H1 (cell line): ENCODE data around the gene CRKL. TPM values are rescaled to one million over a fixed set of nuclear protein-coding genes. Genes with fewer than 3 reads are reported as not detected.

Source experiments
- CTCF ChIA-PET: fragments of 300-600 bp; sonication (Branson Sonifier 250); formaldehyde crosslinking; loops from one replicate; lab custom pipeline; 2021; ENCODE audit not compliant: partially characterized antibody; lab: Charles Lee
- POLR2A ChIA-PET: fragments of 300-600 bp; sonication (Branson Sonifier 250); formaldehyde crosslinking; loops from one replicate; lab custom pipeline; 2021; ENCODE audit warnings: inconsistent platforms; ENCODE audit not compliant: partially characterized antibody; lab: Charles Lee
- DNase-seq, 2 experiments: peaks; one replicate each; pipeline versions ENCODE4 v3.0.0 to v3.0.0-alpha.2; 2010 to 2022; ENCODE audit warnings: low spot score in 2 of 2, low read depth in 1 of 2, mixed read lengths in 1 of 2
- FAIRE-seq: peaks from 2 replicates; lab custom pipeline; 2011; peaks lifted over from hg19 to GRCh38; lab: Jason Lieb, UNC
- H2AFZ ChIP-seq: 2 replicates; pipeline ENCODE4 v1.8.1; 2012; ENCODE audit warnings: low read length, inconsistent platforms
- H2AK5ac ChIP-seq: 2 replicates; pipeline ENCODE4 v1.6.1; 2013; ENCODE audit warnings: low read depth, low read length
- H2BK120ac ChIP-seq: replicated peaks from 2 replicates; pipeline ENCODE3; 2013; ENCODE audit warnings: low read depth, low read length, inconsistent platforms
- H2BK12ac ChIP-seq: 2 replicates; pipeline ENCODE4 v1.6.1; 2013; ENCODE audit warnings: low read depth, low read length
- H2BK15ac ChIP-seq: 2 replicates; pipeline ENCODE4 v1.6.1; 2013; ENCODE audit warnings: low read length
- H2BK20ac ChIP-seq: 2 replicates; pipeline ENCODE4 v1.6.1; 2013; ENCODE audit warnings: low read length
- H2BK5ac ChIP-seq: 2 replicates; pipeline ENCODE4 v1.6.1; 2013; ENCODE audit warnings: low read depth, low read length
- H3K14ac ChIP-seq: 2 replicates; pipeline ENCODE4 v1.6.1; 2013; ENCODE audit warnings: inconsistent platforms; ENCODE audit not compliant: insufficient read length
- H3K18ac ChIP-seq: 2 replicates; pipeline ENCODE4 v1.6.1; 2013; ENCODE audit warnings: low read length; ENCODE audit errors: extremely low read depth
- H3K23ac ChIP-seq: 2 replicates; pipeline ENCODE4 v1.6.1; 2013; ENCODE audit warnings: inconsistent platforms; ENCODE audit not compliant: insufficient read length
- H3K23me2 ChIP-seq: 2 replicates; pipeline ENCODE4 v1.6.1; 2013; ENCODE audit warnings: low read depth, low read length
- H3K27ac ChIP-seq: 2 replicates; pipeline ENCODE4 v1.6.1; 2011; ENCODE audit warnings: low read depth, low read length, inconsistent platforms
- H3K27me3 ChIP-seq, 4 experiments: replicated peaks in 1 of 4; 1 replicate in 1 of 4; 2 replicates in 3 of 4; pipeline versions ENCODE4 v1.6.1 to v1.8.1; 2011 to 2013; ENCODE audit warnings: low read length in 3 of 4, mild to moderate bottlenecking in 3 of 4, inconsistent platforms in 2 of 4, mixed read lengths in 2 of 4, moderate library complexity in 1 of 4; ENCODE audit not compliant: control insufficient read depth in 3 of 4, insufficient read depth in 3 of 4; ENCODE audit errors: extremely low read depth in 1 of 4
- H3K36me3 ChIP-seq, 4 experiments: 2 replicates each; pipeline versions ENCODE4 v1.6.1 to v1.8.1; 2011 to 2013; ENCODE audit warnings: mild to moderate bottlenecking in 4 of 4, low read length in 3 of 4, moderate library complexity in 2 of 4, control low read depth in 1 of 4, inconsistent platforms in 1 of 4; ENCODE audit not compliant: insufficient read depth in 4 of 4, control insufficient read depth in 2 of 4
- H3K4ac ChIP-seq: replicated peaks from 2 replicates; pipeline ENCODE3; 2013; ENCODE audit warnings: low read length, low read depth, mixed read lengths, inconsistent platforms; ENCODE audit not compliant: insufficient read length
- H3K4me1 ChIP-seq, 4 experiments: replicated peaks in 1 of 4; 1 replicate in 1 of 4; 2 replicates in 3 of 4; pipeline versions ENCODE4 v1.6.1 to v1.8.1; 2011 to 2013; ENCODE audit warnings: low read length in 3 of 4, inconsistent platforms in 2 of 4, mixed read lengths in 1 of 4; ENCODE audit not compliant: insufficient read depth in 4 of 4, control insufficient read depth in 3 of 4
- H3K4me2 ChIP-seq, 2 experiments: 2 replicates each; pipeline versions ENCODE4 v1.6.1 to v1.8.1; 2011 to 2013; ENCODE audit warnings: low read depth in 2 of 2, low read length in 2 of 2, control low read depth in 1 of 2, inconsistent platforms in 1 of 2, mild to moderate bottlenecking in 1 of 2; ENCODE audit not compliant: insufficient read depth in 1 of 2
- H3K4me3 ChIP-seq, 4 experiments: fragments of 200-600, 300-600 bp in 1 of 4; sonication (generic), shearing (Covaris generic), sonication (Bioruptor Twin) in 1 of 4; 2 replicates each; pipeline versions ENCODE4 v1.5.1 to v1.8.1; 2011 to 2016; ENCODE audit warnings: low read length in 4 of 4, low read depth in 3 of 4, control low read depth in 2 of 4, inconsistent platforms in 2 of 4, mild to moderate bottlenecking in 2 of 4, mixed read lengths in 1 of 4, moderate library complexity in 1 of 4; ENCODE audit not compliant: insufficient read depth in 2 of 4; ENCODE audit errors: extremely low read depth in 1 of 4
- H3K56ac ChIP-seq: replicated peaks from 2 replicates; pipeline ENCODE3; 2013; ENCODE audit warnings: low read depth, mild to moderate bottlenecking, mixed read lengths, low read length, inconsistent platforms; ENCODE audit not compliant: insufficient read length
- H3K79me1 ChIP-seq: 2 replicates; pipeline ENCODE4 v1.6.1; 2013; ENCODE audit warnings: low read depth, low read length, control low read depth
- H3K79me2 ChIP-seq, 2 experiments: 2 replicates each; pipeline versions ENCODE4 v1.6.1 to v1.8.1; 2012 to 2013; ENCODE audit warnings: low read length in 2 of 2, mild to moderate bottlenecking in 2 of 2, inconsistent platforms in 1 of 2; ENCODE audit not compliant: insufficient read depth in 2 of 2, control insufficient read depth in 1 of 2
- H3K9ac ChIP-seq, 4 experiments: replicated peaks in 1 of 4; 1 replicate in 1 of 4; 2 replicates in 3 of 4; pipeline versions ENCODE4 v1.6.1 to v1.8.1; 2011 to 2013; ENCODE audit warnings: low read depth in 3 of 4, low read length in 3 of 4, control low read depth in 2 of 4, mild to moderate bottlenecking in 2 of 4, moderate library complexity in 2 of 4, inconsistent platforms in 1 of 4; ENCODE audit errors: extremely low read depth in 1 of 4
- H3K9me3 ChIP-seq, 2 experiments: 2 replicates each; pipeline versions ENCODE4 v1.6.1 to v1.8.1; 2012 to 2013; ENCODE audit warnings: mild to moderate bottlenecking in 2 of 2, moderate library complexity in 2 of 2, control low read depth in 1 of 2, inconsistent platforms in 1 of 2, low read depth in 1 of 2, low read length in 1 of 2, mixed read lengths in 1 of 2; ENCODE audit not compliant: insufficient read depth in 2 of 2
- H4K20me1 ChIP-seq, 2 experiments: replicated peaks in 1 of 2; 2 replicates each; pipeline versions ENCODE3 to v1.8.1; 2011 to 2013; ENCODE audit warnings: inconsistent platforms in 2 of 2, low read length in 2 of 2, mild to moderate bottlenecking in 1 of 2; ENCODE audit not compliant: insufficient read depth in 2 of 2, control insufficient read depth in 1 of 2
- H4K5ac ChIP-seq: 2 replicates; pipeline ENCODE4 v1.6.1; 2013; ENCODE audit warnings: low read length, low read depth, mixed read lengths, inconsistent platforms; ENCODE audit not compliant: insufficient read length
- H4K8ac ChIP-seq: 2 replicates; pipeline ENCODE4 v1.8.0; 2013; ENCODE audit warnings: mild to moderate bottlenecking, moderate library complexity, low read length, inconsistent platforms; ENCODE audit not compliant: insufficient read depth; ENCODE audit errors: extremely low read depth
- H4K91ac ChIP-seq: replicated peaks from 2 replicates; pipeline ENCODE3; 2013; ENCODE audit warnings: low read length, mixed read lengths, inconsistent platforms; ENCODE audit not compliant: insufficient read length
- BRCA1 ChIP-seq: IDR thresholded peaks from 2 replicates; pipeline ENCODE4 v1.6.1; 2012; ENCODE audit warnings: low read depth, low read length, improper control_type of control experiment
- CBX8 ChIP-seq: fragments of 300-800, 300-1000 bp; sonication (generic); IDR thresholded peaks from 2 replicates; pipeline ENCODE4 v1.7.1; 2016; ENCODE audit warnings: low read depth, low read length, borderline replicate concordance
- CREB1 ChIP-seq: IDR thresholded peaks from 2 replicates; pipeline ENCODE4 v1.6.1; 2012; ENCODE audit warnings: inconsistent platforms
- HDAC6 ChIP-seq: IDR thresholded peaks from one replicate; pipeline ENCODE4 v1.7.1; 2012; ENCODE audit warnings: low read depth, mild to moderate bottlenecking, inconsistent platforms, low read length, moderate library complexity
- POLR2AphosphoS5 ChIP-seq: IDR thresholded peaks from 2 replicates; pipeline ENCODE4 v1.6.1; 2011; ENCODE audit warnings: low read depth, low read length
- RXRA ChIP-seq: IDR thresholded peaks from 2 replicates; pipeline ENCODE4 v1.6.1; 2011; ENCODE audit warnings: low read depth, mild to moderate bottlenecking, low read length, moderate library complexity; ENCODE audit not compliant: insufficient read depth
- WGBS, 2 experiments: shearing (Covaris generic) in 1 of 2; methylation state at CpG; one replicate each; pipeline versions ENCODE4 v1.1.6 to v1.1.7; 2013 to 2015; ENCODE audit warnings: low lambda C conversion rate in 2 of 2, mixed read lengths in 2 of 2, inconsistent platforms in 1 of 2, low coverage in 1 of 2, missing lambda C conversion rate in 1 of 2; ENCODE audit not compliant: insufficient replicate concordance in 2 of 2, insufficient coverage in 1 of 2, insufficient read length in 1 of 2; ENCODE audit errors: extremely low coverage in 1 of 2, missing lambda C conversion rate in 1 of 2; 5-methylcytosine and 5-hydroxymethylcytosine counted together
- polyA plus RNA-seq, 7 experiments: library from polyadenylated mRNA; depleted of rRNA in 3 of 7; stranded (reverse) in 5 of 7; unstranded in 2 of 7; fragments of >200 nt in 5 of 7; fragments of 200-250 nt in 2 of 7; gene quantifications; 1 replicate in 5 of 7; 2 replicates in 1 of 7; 4 replicates in 1 of 7; pipeline versions ENCODE4 v1.2.1 to v1.2.3, GENCODE V29; 2011 to 2013; ENCODE audit warnings: missing spikeins in 2 of 7, mixed read lengths in 2 of 7
- total RNA-seq: library from RNA; stranded (reverse); fragmentation: NEBNext Ultra II Directional; extraction: Animal tissue kit (Norgen Biotek cat#: 25700); gene quantifications from 2 replicates; pipeline ENCODE4 v1.2.1, GENCODE V29; 2021

The CRKL gene
- total and polyA plus RNA-seq, 2 of the 8 experiments (the other 6 are each of a cell fraction or from before 2014, with no cell fraction given), result 34.5 to 94.5 TPM

DNA sequence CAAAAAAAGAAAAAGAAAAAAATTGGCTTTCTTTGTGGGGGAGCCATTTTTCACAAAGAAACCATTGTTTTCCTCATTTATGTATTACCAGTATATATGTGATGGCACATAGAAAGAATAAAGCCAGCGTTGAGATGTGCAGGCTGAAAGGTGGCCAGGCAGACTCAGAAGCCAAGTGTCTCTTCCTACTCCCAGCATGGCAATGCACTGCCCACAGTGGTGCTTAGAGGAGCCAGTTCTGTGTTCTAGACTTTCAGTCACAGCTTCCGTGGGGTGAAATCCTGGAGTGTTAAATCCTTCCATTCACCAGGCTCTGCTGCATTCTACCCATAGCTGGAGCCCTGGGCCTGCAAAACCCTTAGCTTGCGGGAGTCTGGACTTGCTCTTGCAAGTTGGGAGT, 39.5 kb upstream of the CRKL start:
- Histone ChIP-seq H3K27ac (no peak overlapping the region), H2BK15ac (no peak overlapping the region), H3K9ac (no peak overlapping the region), H3K18ac (no peak overlapping the region), H3K4me2 (no peak overlapping the region), H3K4me1 (no peaks in the 10 kb centered on the region), H4K5ac (no peak overlapping the region), H3K23ac (no peak overlapping the region), H3K79me2 (no peaks in the 10 kb centered on the region), H3K9me3 (no peaks in the 10 kb centered on the region), H2BK20ac (no peak overlapping the region), H2BK120ac (no peak overlapping the region), H2AK5ac (no peak overlapping the region), H3K56ac (no peak overlapping the region), H3K23me2 (peaks cover 1% of the 10 kb centered on the region; the same call in 1 of the 2 replicates), H2BK5ac (no peak overlapping the region), H4K20me1 (no peaks in the 10 kb centered on the region), H2AFZ (no peak overlapping the region), H3K14ac (no peak overlapping the region), H4K91ac (no peak overlapping the region), H3K79me1 (no peaks in the 10 kb centered on the region), H4K8ac (no peak overlapping the region), H3K4ac (no peak overlapping the region), H3K36me3 (peaks cover 0 to 3% (median 0%) of the 10 kb centered on the region in 4 experiments; a peak in 1 of 8 replicates), H2BK12ac (no peak overlapping the region), H3K4me3 (no peak overlapping the region), H3K27me3 (no peaks in the 10 kb centered on the region)
- ChIA-PET CTCF (interaction anchor here (0.6 to 2.3 kb wide), 4 partner anchors 8 to 104 kb away, joined by 3 to 10 read pairs (median 4); partner anchors contain the start of gene SERPIND1), POLR2A (interaction anchor here (1.0 kb wide), 1 partner anchor 58 kb away, joined by 3 read pairs; no protein-coding TSS in a partner anchor)
- no peak for FAIRE-seq
- WGBS, 2 experiments, result 93% methylated on average over 3 of the region's 3 CpGs; no CpG with 5 or more reads in 1 of the 2 experiments
- no peak for TF ChIP-seq CREB1
- no peak for TF ChIP-seq POLR2AphosphoS5
- no peak for TF ChIP-seq BRCA1
- TF ChIP-seq RXRA, result no peak
- no peak for TF ChIP-seq CBX8
- no peak for TF ChIP-seq HDAC6
- no peak for DNase-seq
